ENCODE data around the gene KDM6A. TPM values are rescaled to one million over a fixed set of nuclear protein-coding genes. Genes with fewer than 3 reads are reported as not detected.
"Not testable (repeated sequence)": the region's sequence is repeated elsewhere in the genome, so short reads cannot be mapped to it uniquely, and the experiment has no call there.

The KDM6A gene
- total RNA-seq, 8 experiments from 2014 or later, result 13.8 to 55.3 (median 16.7) TPM

GRCh38 chrX:45133465-45133864, 260.5 kb downstream of the KDM6A start:
- H3K4me3 ChIP-seq, result no peak overlapping the region
- ATAC-seq (replicated peaks in 6 of 8), result no peak
- no peak overlapping the region for H3K27ac ChIP-seq
- in situ Hi-C loops (cut with MboI; ENCODE audit: low pct_unique_long_range_greater_than_20kb in 2 of 9, low sequenced_read_pairs in 9 of 9, unreplicated experiment in 9 of 9), result no loop called here
- no peaks in the 10 kb centered on the region for H3K4me1 ChIP-seq (replicated peaks in 1 of 2)
- 50 to 100% (median 85%) methylated on average over 1 to 3 of the region's 3 CpGs; no CpG with 5 or more reads in 6 of the 10 experiments for WGBS, 10 experiments

- H3K4me3 ChIP-seq, result no peak overlapping the region
Observed at GRCh38 chrX:45134315-45134731, 261.3 kb downstream of the KDM6A start.

GRCh38 chrX:45134775-45135174, 261.8 kb downstream of the KDM6A start:
- no peak overlapping the region for H3K27ac ChIP-seq
- WGBS, 10 experiments, result 0 to 100% (median 44%) methylated on average over 1 to 3 of the region's 3 CpGs; no CpG with 5 or more reads in 4 of the 10 experiments
- no peaks in the 10 kb centered on the region for H3K4me1 ChIP-seq (replicated peaks in 1 of 2)
- ATAC-seq (replicated peaks in 6 of 8), result peak in 1 of 8 experiments; percentile 38
- H3K4me3 ChIP-seq, result no peak overlapping the region
- in situ Hi-C loops (cut with MboI; ENCODE audit: low pct_unique_long_range_greater_than_20kb in 2 of 9, low sequenced_read_pairs in 9 of 9, unreplicated experiment in 9 of 9), result no loop called here

More at GRCh38 chrX:45134315-45134731, 261.3 kb downstream of the KDM6A start:
- H3K4me1 ChIP-seq (replicated peaks in 1 of 2), result no peaks in the 10 kb centered on the region
- 62% methylated on average over 3 of the region's 7 CpGs; no CpG with 5 or more reads in 9 of the 10 experiments for WGBS, 10 experiments
- H3K27ac ChIP-seq, result no peak overlapping the region
- no peak for ATAC-seq (replicated peaks in 6 of 8)
- in situ Hi-C loops (cut with MboI; ENCODE audit: low pct_unique_long_range_greater_than_20kb in 2 of 9, low sequenced_read_pairs in 9 of 9, unreplicated experiment in 9 of 9), result no loop called here

- H3K27ac ChIP-seq; ATAC-seq (replicated peaks in 6 of 8); H3K4me3 ChIP-seq; in situ Hi-C loops (cut with MboI; ENCODE audit: low pct_unique_long_range_greater_than_20kb in 2 of 9, low sequenced_read_pairs in 9 of 9, unreplicated experiment in 9 of 9); H3K4me1 ChIP-seq (replicated peaks in 1 of 2): not testable (repeated sequence)
- 41 to 100% (median 50%) methylated on average over 1 to 4 of the region's 4 CpGs; no CpG with 5 or more reads in 5 of the 10 experiments for WGBS, 10 experiments
Observed at GRCh38 chrX:45135391-45136075, 262.5 kb downstream of the KDM6A start.

- in situ Hi-C loops (cut with MboI; ENCODE audit: low pct_unique_long_range_greater_than_20kb in 2 of 9, low sequenced_read_pairs in 9 of 9, unreplicated experiment in 9 of 9), result no loop called here
- Histone ChIP-seq H3K27ac (no peak overlapping the region), H3K4me1 (replicated peaks in 1 of 2) (no peaks in the 10 kb centered on the region), H3K4me3 (no peak overlapping the region)
- no peak for ATAC-seq (replicated peaks in 6 of 8)
Observed at GRCh38 chrX:45137531-45137930, 264.5 kb downstream of the KDM6A start.

- ATAC-seq (replicated peaks in 6 of 8), result no peak
- H3K4me1 ChIP-seq (replicated peaks in 1 of 2), result no peaks in the 10 kb centered on the region
- no peak overlapping the region for H3K4me3 ChIP-seq
- in situ Hi-C loops (cut with MboI; ENCODE audit: low pct_unique_long_range_greater_than_20kb in 2 of 9, low sequenced_read_pairs in 9 of 9, unreplicated experiment in 9 of 9), result no loop called here
- no peak overlapping the region for H3K27ac ChIP-seq
- 42 to 100% (median 74%) methylated on average over 1 to 2 of the region's 4 CpGs; no CpG with 5 or more reads in 6 of the 10 experiments for WGBS, 10 experiments
Observed at GRCh38 chrX:45138525-45138924, 265.5 kb downstream of the KDM6A start.

- Histone ChIP-seq H3K4me1 (replicated peaks in 1 of 2) (no peaks in the 10 kb centered on the region), H3K27ac (no peak overlapping the region), H3K4me3 (no peak overlapping the region)
- in situ Hi-C loops (cut with MboI; ENCODE audit: low pct_unique_long_range_greater_than_20kb in 2 of 9, low sequenced_read_pairs in 9 of 9, unreplicated experiment in 9 of 9), result no loop called here
- no peak for ATAC-seq (replicated peaks in 6 of 8)
- WGBS, 10 experiments, result 0 to 100% (median 50%) methylated on average over 1 to 4 of the region's 4 CpGs; no CpG with 5 or more reads in 5 of the 10 experiments
Observed at GRCh38 chrX:45140812-45141211, 267.8 kb downstream of the KDM6A start.

GRCh38 chrX:45142185-45142584, 269.2 kb downstream of the KDM6A start:
- in situ Hi-C loops (cut with MboI; ENCODE audit: low pct_unique_long_range_greater_than_20kb in 2 of 9, low sequenced_read_pairs in 9 of 9, unreplicated experiment in 9 of 9), result no loop called here
- Histone ChIP-seq H3K4me1 (replicated peaks in 1 of 2) (no peaks in the 10 kb centered on the region), H3K27ac (no peak overlapping the region)

GRCh38 chrX:45143455-45143854, 270.5 kb downstream of the KDM6A start:
- H3K27ac ChIP-seq, result no peak overlapping the region
- no peak overlapping the region for H3K4me3 ChIP-seq
- no peak for ATAC-seq (replicated peaks in 6 of 8)
- H3K4me1 ChIP-seq (replicated peaks in 1 of 2), result no peaks in the 10 kb centered on the region
- in situ Hi-C loops (cut with MboI; ENCODE audit: low pct_unique_long_range_greater_than_20kb in 2 of 9, low sequenced_read_pairs in 9 of 9, unreplicated experiment in 9 of 9), result no loop called here
- WGBS, 10 experiments, result 47 to 100% (median 75%) methylated on average over 2 to 3 of the region's 3 CpGs; no CpG with 5 or more reads in 6 of the 10 experiments

More at GRCh38 chrX:45142185-45142584, 269.2 kb downstream of the KDM6A start:
- no peak for ATAC-seq (replicated peaks in 6 of 8)
- no peak overlapping the region for H3K4me3 ChIP-seq

- Histone ChIP-seq H3K4me3 (no peak overlapping the region), H3K4me1 (replicated peaks in 1 of 2) (no peaks in the 10 kb centered on the region), H3K27ac (no peak overlapping the region)
- in situ Hi-C loops (cut with MboI; ENCODE audit: low pct_unique_long_range_greater_than_20kb in 2 of 9, low sequenced_read_pairs in 9 of 9, unreplicated experiment in 9 of 9), result no loop called here
- 30 to 100% (median 66%) methylated on average over 1 to 4 of the region's 11 CpGs; no CpG with 5 or more reads in 6 of the 10 experiments for WGBS, 10 experiments
- no peak for ATAC-seq (replicated peaks in 6 of 8)
Observed at GRCh38 chrX:45145492-45146215, 272.7 kb downstream of the KDM6A start.

- H3K27ac ChIP-seq, result no peak overlapping the region
- in situ Hi-C loops (cut with MboI; ENCODE audit: low pct_unique_long_range_greater_than_20kb in 2 of 9, low sequenced_read_pairs in 9 of 9, unreplicated experiment in 9 of 9), result no loop called here
- no peaks in the 10 kb centered on the region for H3K4me1 ChIP-seq (replicated peaks in 1 of 2)
- no peak overlapping the region for H3K4me3 ChIP-seq
- WGBS, 10 experiments, result 60 to 100% (median 100%) methylated on average over 1 of the region's 9 CpGs; no CpG with 5 or more reads in 7 of the 10 experiments
- no peak for ATAC-seq (replicated peaks in 6 of 8)
Observed at GRCh38 chrX:45150821-45151220, 277.8 kb downstream of the KDM6A start.

GRCh38 chrX:45154033-45154360, 281.0 kb downstream of the KDM6A start:
- 50% methylated on average over 1 of the region's 4 CpGs; no CpG with 5 or more reads in 9 of the 10 experiments for whole genome bisulfite sequencing, 10 experiments
- no peak for ATAC-seq (replicated peaks in 6 of 8)
- no peaks in the 10 kb centered on the region for H3K4me1 ChIP-seq (replicated peaks in 1 of 2)
- H3K4me3 ChIP-seq, result no peak overlapping the region
- in situ Hi-C loops (cut with MboI; ENCODE audit: low pct_unique_long_range_greater_than_20kb in 2 of 9, low sequenced_read_pairs in 9 of 9, unreplicated experiment in 9 of 9), result no loop called here
- no peak overlapping the region for H3K27ac ChIP-seq

GRCh38 chrX:45154462-45154861, 281.5 kb downstream of the KDM6A start:
- in situ Hi-C loops (cut with MboI; ENCODE audit: low pct_unique_long_range_greater_than_20kb in 2 of 9, low sequenced_read_pairs in 9 of 9, unreplicated experiment in 9 of 9), result no loop called here
- no peaks in the 10 kb centered on the region for H3K4me1 ChIP-seq (replicated peaks in 1 of 2)
- no peak overlapping the region for H3K27ac ChIP-seq

GRCh38 chrX:45157647-45158046, 284.7 kb downstream of the KDM6A start:
- WGBS, 10 experiments, result 80% methylated on average over 2 of the region's 22 CpGs; no CpG with 5 or more reads in 9 of the 10 experiments

More at GRCh38 chrX:45154462-45154861, 281.5 kb downstream of the KDM6A start:
- no peak for ATAC-seq (replicated peaks in 6 of 8)
- H3K4me3 ChIP-seq, result no peak overlapping the region

More at GRCh38 chrX:45157647-45158046, 284.7 kb downstream of the KDM6A start:
- H3K27ac ChIP-seq, result no peak overlapping the region
- ATAC-seq (replicated peaks in 6 of 8), result no peak
- no peaks in the 10 kb centered on the region for H3K4me1 ChIP-seq (replicated peaks in 1 of 2)
- H3K4me3 ChIP-seq, result no peak overlapping the region
- in situ Hi-C loops (cut with MboI; ENCODE audit: low pct_unique_long_range_greater_than_20kb in 2 of 9, low sequenced_read_pairs in 9 of 9, unreplicated experiment in 9 of 9), result no loop called here
